ENCODE results near the gene PKHD1. TPM values are rescaled to one million over a fixed set of nuclear protein-coding genes. Genes with fewer than 3 reads are reported as not detected.

PKHD1 gene
- total and polyA plus RNA-seq, 2 of the 8 experiments (the other 6 are each of a cell fraction or from before 2014, with no cell fraction given), result 0.06 to 0.09 TPM

- WGBS, 2 experiments (ENCODE audit: extremely low coverage in 1 of 2, insufficient coverage in 1 of 2, insufficient read length in 1 of 2, insufficient replicate concordance in 2 of 2, low coverage in 1 of 2, low lambda C conversion rate in 2 of 2, missing lambda C conversion rate in 1 of 2), result 86% methylated on average over 2 of the region's 2 CpGs; no CpG with 5 or more reads in 1 of the 2 experiments
- H3K4me2 ChIP-seq (ENCODE audit: insufficient read depth in 1 of 2, low read depth in 2 of 2, low read length in 2 of 2), result no peak overlapping the region
- no peaks in the 10 kb centered on the region for H3K23me2 ChIP-seq (ENCODE audit: low read depth, low read length)
These were observed 222.2 kb downstream of the PKHD1 start for GRCh38 chr6:51865176-51865575.

More at GRCh38 chr6:51865176-51865575, 222.2 kb downstream of the PKHD1 start:
- H3K79me2 ChIP-seq (ENCODE audit: control insufficient read depth in 1 of 2, insufficient read depth in 2 of 2, low read length in 2 of 2), result no peaks in the 10 kb centered on the region
- no peaks in the 10 kb centered on the region for H3K9me3 ChIP-seq (ENCODE audit: insufficient read depth in 2 of 2, low read depth in 1 of 2, low read length in 1 of 2)
- H3K4ac ChIP-seq (replicated peaks; ENCODE audit: insufficient read length, low read depth, low read length), result no peak overlapping the region
- H3K18ac ChIP-seq (ENCODE audit: extremely low read depth, low read length), result no peak overlapping the region
- no peak overlapping the region for H3K9ac ChIP-seq (replicated peaks in 1 of 4; ENCODE audit: extremely low read depth in 1 of 4, low read depth in 3 of 4, low read length in 3 of 4)
- H4K8ac ChIP-seq (ENCODE audit: extremely low read depth, insufficient read depth, low read length), result no peak overlapping the region
- no peak overlapping the region for H3K56ac ChIP-seq (replicated peaks; ENCODE audit: insufficient read length, low read depth, low read length)
- H4K91ac ChIP-seq (replicated peaks; ENCODE audit: insufficient read length, low read length), result no peak overlapping the region
- H3K23ac ChIP-seq (ENCODE audit: insufficient read length), result no peak overlapping the region
- FAIRE-seq (no peak), DNase-seq (ENCODE audit: low read depth in 1 of 2, low spot score in 2 of 2) (no peak)
- H3K4me1 ChIP-seq (replicated peaks in 1 of 4; ENCODE audit: control insufficient read depth in 3 of 4, insufficient read depth in 4 of 4, low read length in 3 of 4), result peaks cover 0 to 8% (median 2%) of the 10 kb centered on the region in 4 experiments; a peak in 2 of 7 replicates
- H2BK120ac ChIP-seq (replicated peaks; ENCODE audit: low read depth, low read length), result no peak overlapping the region
- no peak overlapping the region for H3K4me3 ChIP-seq (ENCODE audit: extremely low read depth in 1 of 4, insufficient read depth in 2 of 4, low read depth in 3 of 4, low read length in 4 of 4)
- H2BK12ac ChIP-seq (ENCODE audit: low read depth, low read length), result no peak overlapping the region
- TF ChIP-seq CEBPB (IDR thresholded peaks at IDR 0.05; ENCODE audit: low read depth, low read length) (no peak), RAD21 (IDR thresholded peaks at IDR 0.05 in 1 of 2, conservative IDR thresholded peaks at IDR 0.05 in 1 of 2; ENCODE audit: low read depth in 2 of 2, low read length in 2 of 2) (no peak), SAP30 (IDR thresholded peaks at IDR 0.05; ENCODE audit: insufficient read depth, insufficient replicate concordance, low read length) (no peak), CHD2 (IDR thresholded peaks at IDR 0.05; ENCODE audit: low read length) (no peak), TCF12 (IDR thresholded peaks at IDR 0.05; ENCODE audit: low read depth, low read length) (no peak), SP1 (IDR thresholded peaks at IDR 0.05; ENCODE audit: low read depth, low read length) (no peak), MAX (IDR thresholded peaks at IDR 0.05) (no peak)
- H4K20me1 ChIP-seq (replicated peaks in 1 of 2; ENCODE audit: control insufficient read depth in 1 of 2, insufficient read depth in 2 of 2, low read length in 2 of 2), result no peaks in the 10 kb centered on the region
- no peak overlapping the region for H2BK20ac ChIP-seq (ENCODE audit: low read length)
- ChIA-PET POLR2A (ENCODE audit: partially characterized antibody) (no interaction called here), CTCF (ENCODE audit: partially characterized antibody) (interaction anchor here (0.7 to 1.7 kb wide), 3 partner anchors 10 to 1387 kb away, joined by 3 to 4 read pairs (median 4); no protein-coding TSS in a partner anchor)
- H2BK15ac ChIP-seq (ENCODE audit: low read length), result no peak overlapping the region
- no peak overlapping the region for H3K27ac ChIP-seq (ENCODE audit: low read depth, low read length)
- H2AK5ac ChIP-seq (ENCODE audit: low read depth, low read length), result no peak overlapping the region
- H3K27me3 ChIP-seq (replicated peaks in 1 of 4; ENCODE audit: control insufficient read depth in 3 of 4, extremely low read depth in 1 of 4, insufficient read depth in 3 of 4, low read length in 3 of 4), result no peaks in the 10 kb centered on the region
- no peak overlapping the region for H2BK5ac ChIP-seq (ENCODE audit: low read depth, low read length)
- no peaks in the 10 kb centered on the region for H3K79me1 ChIP-seq (ENCODE audit: low read depth, low read length)
- no peak overlapping the region for H2AFZ ChIP-seq (ENCODE audit: low read length)
- no peak overlapping the region for H4K5ac ChIP-seq (ENCODE audit: insufficient read length, low read depth, low read length)
- H3K36me3 ChIP-seq (ENCODE audit: control insufficient read depth in 2 of 4, insufficient read depth in 4 of 4, low read length in 3 of 4), result no peaks in the 10 kb centered on the region
- H3K14ac ChIP-seq (ENCODE audit: insufficient read length), result no peak overlapping the region

Measured in H1 (cell line).